OCI-LY7 (cell line): ENCODE measurements around the gene SLC19A1. TPM values are rescaled to one million over a fixed set of nuclear protein-coding genes. Genes with fewer than 3 reads are reported as not detected.

ENCODE experiments used
- BruUV-seq: library from RNA; stranded (reverse); fragments of 400-500 nt; replicated peaks from 2 replicates; lab custom pipeline; 2021; lab: Mats Ljungman, UMichigan
- CTCF ChIA-PET: fragments of 300-600 bp; sonication (Branson Sonifier 250); formaldehyde crosslinking; loops from one replicate; lab custom pipeline; 2022; ENCODE audit warnings: antibody characterized with exemption; ENCODE audit not compliant: unreplicated experiment; lab: Charles Lee
- POLR2A ChIA-PET: fragments of 300-600 bp; sonication (Branson Sonifier 250); formaldehyde crosslinking; loops from one replicate; lab custom pipeline; 2022; ENCODE audit warnings: antibody characterized with exemption; lab: Charles Lee
- DNase-seq: peaks from one replicate; pipeline ENCODE4 v3.0.0-alpha.2; 2015; ENCODE audit warnings: low spot score
- H2AFZ ChIP-seq: fragments of 200-600 bp; sonication (generic), shearing (Covaris generic); 2 replicates; pipeline ENCODE4 v1.6.1; 2014; ENCODE audit warnings: mild to moderate bottlenecking, antibody characterized with exemption, low read length, moderate library complexity
- H3K27ac ChIP-seq: fragments of 200-600 bp; sonication (generic); 2 replicates; pipeline ENCODE4 v1.5.1; 2014; ENCODE audit warnings: mixed run types, low read depth, mild to moderate bottlenecking, moderate library complexity, low read length, inconsistent platforms; ENCODE audit not compliant: poor library complexity, severe bottlenecking
- H3K36me3 ChIP-seq: fragments of 200-600 bp; sonication (generic); 2 replicates; pipeline ENCODE4 v1.6.1; 2014; ENCODE audit warnings: mild to moderate bottlenecking, antibody characterized with exemption, low read length, moderate library complexity, mixed read lengths; ENCODE audit not compliant: insufficient read depth
- H3K4me1 ChIP-seq: fragments of 200-600 bp; sonication (generic); 2 replicates; pipeline ENCODE4 v1.5.1; 2014; ENCODE audit warnings: mild to moderate bottlenecking, low read length; ENCODE audit not compliant: insufficient read depth, poor library complexity, severe bottlenecking
- H3K4me2 ChIP-seq: fragments of 200-600 bp; sonication (generic); 2 replicates; pipeline ENCODE4 v1.6.1; 2014; ENCODE audit warnings: mild to moderate bottlenecking, low read length
- H3K4me3 ChIP-seq: fragments of 200-600 bp; sonication (generic); 2 replicates; pipeline ENCODE4 v1.5.1; 2014; ENCODE audit warnings: mild to moderate bottlenecking, low read depth, low read length; ENCODE audit not compliant: poor library complexity, severe bottlenecking
- H3K79me2 ChIP-seq: fragments of 200-600 bp; sonication (generic); 2 replicates; pipeline ENCODE4 v1.6.1; 2016; ENCODE audit warnings: low read depth, mild to moderate bottlenecking, low read length, moderate library complexity, mixed read lengths; ENCODE audit not compliant: insufficient read depth
- H3K9me2 ChIP-seq: fragments of 200-600 bp; sonication (generic); 2 replicates; pipeline ENCODE4 v1.6.1; 2016; ENCODE audit warnings: mild to moderate bottlenecking, low read length, mixed read lengths; ENCODE audit not compliant: insufficient read depth
- H3K9me3 ChIP-seq: fragments of 200-600 bp; sonication (generic); 2 replicates; pipeline ENCODE4 v1.6.1; 2014; ENCODE audit warnings: mild to moderate bottlenecking, mixed run types, low read length, mixed read lengths
- H4K20me1 ChIP-seq: fragments of 200-600 bp; sonication (generic); 2 replicates; pipeline ENCODE4 v1.6.1; 2014; ENCODE audit warnings: mild to moderate bottlenecking, antibody characterized with exemption, low read length, moderate library complexity, mixed read lengths; ENCODE audit not compliant: insufficient read depth
- CTCF ChIP-seq: fragments of 200-600 bp; sonication (generic); conservative IDR thresholded peaks from 2 replicates; pipeline ENCODE4 v1.5.1; 2014; ENCODE audit warnings: mild to moderate bottlenecking, antibody characterized with exemption, low read length, moderate library complexity, mixed read lengths
- EZH2phosphoT487 ChIP-seq: fragments of 200-600 bp; sonication (generic); IDR thresholded peaks from 2 replicates; pipeline ENCODE4 v1.6.1; 2018; ENCODE audit warnings: low read depth, borderline replicate concordance, mild to moderate bottlenecking, mixed run types, antibody characterized with exemption, low read length, moderate library complexity, mixed read lengths
- intact Hi-C: fragments of 100-400 bp; cut with micrococcal nuclease; formaldehyde crosslinking; loops from one replicate; pipeline ENCODE4 v1.10.0; 2022; ENCODE audit not compliant: unreplicated experiment
- total RNA-seq, 2 experiments: library from RNA; depleted of rRNA in 1 of 2; stranded (reverse); fragments of >200 nt in 1 of 2; shearing (Covaris generic) in 1 of 2; gene quantifications; 2 replicates each; pipeline ENCODE4 v1.2.3, GENCODE V29; 2014 to 2022

The SLC19A1 gene
- total RNA-seq, 2 experiments from 2014 or later = 17.9 to 41.2 TPM

- Histone ChIP-seq H3K27ac (no peak overlapping the region), H4K20me1 (no peaks in the 10 kb centered on the region), H3K36me3 (no peaks in the 10 kb centered on the region), H3K4me3 (no peak overlapping the region), H3K4me2 (no peak overlapping the region), H3K79me2 (no peaks in the 10 kb centered on the region), H3K4me1 (no peaks in the 10 kb centered on the region), H3K9me2 (no peaks in the 10 kb centered on the region), H2AFZ (no peak overlapping the region), H3K9me3 (no peaks in the 10 kb centered on the region)
- intact Hi-C loops = no loop called here
- TF ChIP-seq CTCF (no peak), EZH2phosphoT487 (no peak)
- BruUV-seq = no TSS peak
- DNase-seq = no peak
- ChIA-PET CTCF (no interaction called here), POLR2A (no interaction called here)
Observed at GRCh38 chr21:45490049-45490731, 52.0 kb downstream of the SLC19A1 start.

- H3K4me2 ChIP-seq = no peak overlapping the region
- H3K79me2 ChIP-seq = no peaks in the 10 kb centered on the region
- H3K27ac ChIP-seq = no peak overlapping the region
- no peak overlapping the region for H2AFZ ChIP-seq
- H3K9me3 ChIP-seq = no peaks in the 10 kb centered on the region
- H3K36me3 ChIP-seq = no peaks in the 10 kb centered on the region
- no peak overlapping the region for H3K4me3 ChIP-seq
- H3K4me1 ChIP-seq = no peaks in the 10 kb centered on the region
- TF ChIP-seq CTCF (no peak), EZH2phosphoT487 (no peak)
- intact Hi-C loops = no loop called here
- POLR2A ChIA-PET = no interaction called here
- CTCF ChIA-PET = no interaction called here
- no peak for DNase-seq
- H4K20me1 ChIP-seq = no peaks in the 10 kb centered on the region
- no TSS peak for BruUV-seq
- H3K9me2 ChIP-seq = no peaks in the 10 kb centered on the region
Observed at GRCh38 chr21:45489722-45489982, 52.6 kb downstream of the SLC19A1 start.

- CTCF ChIA-PET = no interaction called here
- Histone ChIP-seq H3K79me2 (no peaks in the 10 kb centered on the region), H3K4me2 (no peak overlapping the region), H2AFZ (no peak overlapping the region), H3K4me1 (no peaks in the 10 kb centered on the region), H3K9me2 (no peaks in the 10 kb centered on the region), H4K20me1 (no peaks in the 10 kb centered on the region), H3K4me3 (no peak overlapping the region), H3K27ac (no peak overlapping the region), H3K36me3 (no peaks in the 10 kb centered on the region), H3K9me3 (no peaks in the 10 kb centered on the region)
- no peak for DNase-seq
- POLR2A ChIA-PET = no interaction called here
- intact Hi-C loops = no loop called here
- TF ChIP-seq EZH2phosphoT487 = no peak
- TF ChIP-seq CTCF = no peak
- no TSS peak for BruUV-seq
Observed at GRCh38 chr21:45488931-45489721, 53.1 kb downstream of the SLC19A1 start.
